ENCODE measurements around the gene DIAPH3. TPM values are rescaled to one million over a fixed set of nuclear protein-coding genes. Genes with fewer than 3 reads are reported as not detected.

Gene DIAPH3
- total RNA-seq, 2 experiments from 2014 or later = 0.08 to 0.11 TPM

DNA sequence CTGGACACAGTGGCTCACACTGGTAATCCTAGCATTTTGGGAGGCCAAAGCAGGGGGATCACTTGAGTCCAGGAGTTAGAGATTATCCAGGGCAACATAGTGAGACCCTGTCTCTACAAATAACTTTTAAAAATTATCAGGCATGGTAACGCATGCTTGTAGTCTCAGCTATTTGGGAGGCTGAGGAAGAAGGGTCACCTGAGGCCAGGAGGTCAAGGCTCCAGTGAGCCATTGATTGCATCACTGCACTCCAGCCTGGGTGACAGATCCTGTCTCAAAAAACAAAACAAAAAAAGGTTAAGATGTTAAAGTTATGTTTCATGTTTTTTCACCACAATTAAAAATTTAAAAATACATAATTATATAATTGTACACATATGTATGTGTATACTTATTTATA, 19.2 kb upstream of the DIAPH3 start:
- no peak overlapping the region for H3K27ac Mint-ChIP-seq
- Histone ChIP-seq H3K9me3 (ENCODE audit: control insufficient read depth in 1 of 2, insufficient read depth in 1 of 2, low read length in 2 of 2) (no peaks in the 10 kb centered on the region), H3K4me1 (ENCODE audit: insufficient read depth, low read length) (no peaks in the 10 kb centered on the region), H3K4me3 (ENCODE audit: low read length) (no peak overlapping the region), H3K27me3 (ENCODE audit: control insufficient read depth in 1 of 2, insufficient read depth in 2 of 2, low read length in 2 of 2) (peaks cover 0 to 10% of the 10 kb centered on the region in 2 experiments), H3K36me3 (ENCODE audit: insufficient read depth, low read length) (no peaks in the 10 kb centered on the region), H3K27ac (ENCODE audit: low read depth in 1 of 2, low read length in 2 of 2) (no peak overlapping the region)
- H3K4me3 Mint-ChIP-seq = no peak overlapping the region
- DNase-seq = no peak
- no peaks in the 10 kb centered on the region for H3K9me3 Mint-ChIP-seq
- no peak for ATAC-seq (ENCODE audit: poor library complexity)
- H3K4me1 Mint-ChIP-seq (ENCODE audit: low read depth) = no peaks in the 10 kb centered on the region
- H3K36me3 Mint-ChIP-seq (ENCODE audit: low read depth) = no peaks in the 10 kb centered on the region
- intact Hi-C loops (cut with DNase I, micrococcal nuclease) = no loop called here
- H3K27me3 Mint-ChIP-seq = peaks cover 16% of the 10 kb centered on the region
- TF ChIP-seq, protein P1, sequence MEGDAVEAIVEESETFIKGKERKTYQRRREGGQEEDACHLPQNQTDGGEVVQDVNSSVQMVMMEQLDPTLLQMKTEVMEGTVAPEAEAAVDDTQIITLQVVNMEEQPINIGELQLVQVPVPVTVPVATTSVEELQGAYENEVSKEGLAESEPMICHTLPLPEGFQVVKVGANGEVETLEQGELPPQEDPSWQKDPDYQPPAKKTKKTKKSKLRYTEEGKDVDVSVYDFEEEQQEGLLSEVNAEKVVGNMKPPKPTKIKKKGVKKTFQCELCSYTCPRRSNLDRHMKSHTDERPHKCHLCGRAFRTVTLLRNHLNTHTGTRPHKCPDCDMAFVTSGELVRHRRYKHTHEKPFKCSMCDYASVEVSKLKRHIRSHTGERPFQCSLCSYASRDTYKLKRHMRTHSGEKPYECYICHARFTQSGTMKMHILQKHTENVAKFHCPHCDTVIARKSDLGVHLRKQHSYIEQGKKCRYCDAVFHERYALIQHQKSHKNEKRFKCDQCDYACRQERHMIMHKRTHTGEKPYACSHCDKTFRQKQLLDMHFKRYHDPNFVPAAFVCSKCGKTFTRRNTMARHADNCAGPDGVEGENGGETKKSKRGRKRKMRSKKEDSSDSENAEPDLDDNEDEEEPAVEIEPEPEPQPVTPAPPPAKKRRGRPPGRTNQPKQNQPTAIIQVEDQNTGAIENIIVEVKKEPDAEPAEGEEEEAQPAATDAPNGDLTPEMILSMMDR (IDR thresholded peaks at IDR 0.05) = no peak
- ChIA-PET POLR2A (no interaction called here), CTCF (no interaction called here)

DNA sequence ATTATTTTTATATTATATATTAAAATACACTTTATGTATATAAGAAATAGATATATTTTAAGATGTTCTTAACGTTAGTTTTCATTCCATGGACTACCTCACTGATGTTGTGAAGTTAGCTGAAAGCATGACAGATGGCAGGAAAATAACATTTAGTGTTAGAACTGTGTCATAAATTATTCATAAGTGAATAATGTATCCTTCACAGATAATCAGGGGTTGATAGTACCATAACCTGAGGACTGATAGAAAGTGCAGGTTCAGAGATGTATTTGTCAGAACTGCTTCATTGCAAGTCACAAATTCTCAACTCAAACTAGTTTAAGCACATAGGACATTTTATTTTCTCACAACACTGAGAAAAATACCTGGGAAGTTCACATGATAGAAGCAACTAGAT, 14.6 kb upstream of the DIAPH3 start:
- Mint-ChIP-seq H3K36me3 (ENCODE audit: low read depth) (no peaks in the 10 kb centered on the region), H3K27ac (no peak overlapping the region), H3K27me3 (peaks cover 23% of the 10 kb centered on the region), H3K9me3 (no peaks in the 10 kb centered on the region), H3K4me1 (ENCODE audit: low read depth) (no peaks in the 10 kb centered on the region), H3K4me3 (no peak overlapping the region)
- Histone ChIP-seq H3K4me1 (ENCODE audit: insufficient read depth, low read length) (no peaks in the 10 kb centered on the region), H3K27ac (ENCODE audit: low read depth in 1 of 2, low read length in 2 of 2) (no peak overlapping the region), H3K9me3 (ENCODE audit: control insufficient read depth in 1 of 2, insufficient read depth in 1 of 2, low read length in 2 of 2) (no peaks in the 10 kb centered on the region), H3K27me3 (ENCODE audit: control insufficient read depth in 1 of 2, insufficient read depth in 2 of 2, low read length in 2 of 2) (peaks cover 0 to 4% of the 10 kb centered on the region in 2 experiments), H3K4me3 (ENCODE audit: low read length) (no peak overlapping the region), H3K36me3 (ENCODE audit: insufficient read depth, low read length) (no peaks in the 10 kb centered on the region)
- CTCF ChIA-PET = no interaction called here
- ATAC-seq (ENCODE audit: poor library complexity) (no peak), DNase-seq (no peak)
- POLR2A ChIA-PET = no interaction called here
- TF ChIP-seq, protein P1 (IDR thresholded peaks at IDR 0.05) = no peak
- intact Hi-C loops (cut with DNase I, micrococcal nuclease) = no loop called here

DNA sequence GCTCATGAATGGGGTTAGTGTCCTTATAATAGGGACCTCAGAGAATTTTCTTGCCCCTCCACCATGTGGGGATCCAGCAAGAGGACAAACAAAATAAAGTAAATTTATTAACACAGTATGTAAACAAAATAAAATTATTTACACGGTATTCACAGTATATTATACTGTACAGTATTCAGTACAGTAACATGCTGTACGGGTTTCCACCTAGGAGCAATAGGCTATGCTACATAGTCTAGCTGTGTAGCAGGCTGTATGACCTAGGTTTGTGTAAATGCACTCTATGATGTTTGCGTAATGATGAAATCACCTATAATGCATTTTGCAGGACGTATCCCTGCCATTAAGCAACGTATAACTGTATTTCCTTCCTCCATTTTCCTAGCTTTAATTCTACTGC, 11.8 kb upstream of the DIAPH3 start:
- CTCF ChIA-PET = no interaction called here
- H3K4me3 ChIP-seq (ENCODE audit: low read length) = no peak overlapping the region
- no peaks in the 10 kb centered on the region for H3K9me3 ChIP-seq (ENCODE audit: control insufficient read depth in 1 of 2, insufficient read depth in 1 of 2, low read length in 2 of 2)
- H3K4me1 ChIP-seq (ENCODE audit: insufficient read depth, low read length) = no peaks in the 10 kb centered on the region
- H3K27me3 ChIP-seq (ENCODE audit: control insufficient read depth in 1 of 2, insufficient read depth in 2 of 2, low read length in 2 of 2) = peaks cover 3% of the 10 kb centered on the region in 2 experiments
- Mint-ChIP-seq H3K36me3 (ENCODE audit: low read depth) (no peaks in the 10 kb centered on the region), H3K4me3 (no peak overlapping the region), H3K9me3 (no peaks in the 10 kb centered on the region), H3K27me3 (peaks cover 22% of the 10 kb centered on the region), H3K27ac (no peak overlapping the region), H3K4me1 (ENCODE audit: low read depth) (no peaks in the 10 kb centered on the region)
- DNase-seq (no peak), ATAC-seq (ENCODE audit: poor library complexity) (no peak)
- POLR2A ChIA-PET = no interaction called here
- TF ChIP-seq, protein P1 (IDR thresholded peaks at IDR 0.05) = no peak
- no peak overlapping the region for H3K27ac ChIP-seq (ENCODE audit: low read depth in 1 of 2, low read length in 2 of 2)
- no peaks in the 10 kb centered on the region for H3K36me3 ChIP-seq (ENCODE audit: insufficient read depth, low read length)
- intact Hi-C loops (cut with DNase I, micrococcal nuclease) = no loop called here

Measured in CD4-positive, alpha-beta T cell (primary cell).